Endothelial cell of umbilical vein (primary cell): ENCODE results near the gene PSMB2. TPM values are rescaled to one million over a fixed set of nuclear protein-coding genes. Genes with fewer than 3 reads are reported as not detected.

ENCODE experiments used
- BruUV-seq: library from RNA; stranded (reverse); fragments of 400-500 nt; replicated peaks from 2 replicates; lab custom pipeline; 2021; lab: Mats Ljungman, UMichigan
- CTCF ChIA-PET: fragments of 300-600, 350-600 bp; sonication (Branson Sonifier 250); formaldehyde crosslinking; loops from one replicate; lab custom pipeline; 2021; ENCODE audit warnings: antibody characterized with exemption, inconsistent platforms; lab: Charles Lee
- POLR2A ChIA-PET: fragments of 300-600, 350-600 bp; sonication (Branson Sonifier 250); formaldehyde crosslinking; loops from one replicate; lab custom pipeline; 2021; ENCODE audit warnings: antibody characterized with exemption, inconsistent platforms; lab: Charles Lee
- DNase-seq: peaks from one replicate; pipeline ENCODE4 v3.0.0-alpha.2; 2011; ENCODE audit warnings: low read depth, low spot score
- FAIRE-seq: peaks from 2 replicates; lab custom pipeline; 2011; peaks lifted over from hg19 to GRCh38; lab: Jason Lieb, UNC
- H2AFZ ChIP-seq: 2 replicates; pipeline ENCODE4 v1.6.0; 2012; ENCODE audit warnings: low read depth, low read length, control low read depth, inconsistent platforms
- H3K27ac ChIP-seq: 2 replicates; pipeline ENCODE4 v1.5.1; 2011; ENCODE audit warnings: low read depth, mild to moderate bottlenecking, control low read depth, low read length, moderate library complexity; ENCODE audit not compliant: insufficient read depth
- H3K27me3 ChIP-seq, 2 experiments: 2 replicates each; pipeline versions ENCODE4 v1.6.0 to v1.6.1; 2011; ENCODE audit warnings: low read length in 2 of 2, mixed read lengths in 1 of 2; ENCODE audit not compliant: control insufficient read depth in 2 of 2, insufficient read depth in 2 of 2
- H3K36me3 ChIP-seq, 2 experiments: 2 replicates in 1 of 2; 3 replicates in 1 of 2; pipeline ENCODE4 v1.5.1; 2011; ENCODE audit warnings: low read length in 2 of 2, mild to moderate bottlenecking in 1 of 2, moderate library complexity in 1 of 2; ENCODE audit not compliant: control insufficient read depth in 2 of 2, insufficient read depth in 2 of 2; ENCODE audit errors: extremely low read depth in 1 of 2
- H3K4me1 ChIP-seq: 3 replicates; pipeline ENCODE4 v1.5.1; 2011; ENCODE audit warnings: mild to moderate bottlenecking, low read length; ENCODE audit not compliant: control insufficient read depth, insufficient read depth; ENCODE audit errors: extremely low read depth
- H3K4me2 ChIP-seq: 2 replicates; pipeline ENCODE4 v1.6.1; 2011; ENCODE audit warnings: low read length, control low read depth, mixed read lengths; ENCODE audit not compliant: insufficient read depth
- H3K4me3 ChIP-seq, 3 experiments: fragments of 200-600 bp in 1 of 3; sonication (generic), shearing (Covaris generic) in 1 of 3; replicated peaks in 1 of 3; 2 replicates each; pipeline ENCODE4 v1.5.1; 2011 to 2016; ENCODE audit warnings: control low read depth in 3 of 3, low read length in 3 of 3, mild to moderate bottlenecking in 2 of 3, inconsistent platforms in 1 of 3, low read depth in 1 of 3, moderate library complexity in 1 of 3; ENCODE audit not compliant: insufficient read depth in 1 of 3
- H3K79me2 ChIP-seq: 2 replicates; pipeline ENCODE4 v1.6.0; 2012; ENCODE audit warnings: low read length, inconsistent platforms; ENCODE audit not compliant: control insufficient read depth, insufficient read depth
- H3K9ac ChIP-seq: replicated peaks from 2 replicates; pipeline ENCODE3; 2011; ENCODE audit warnings: low read length, control low read depth; ENCODE audit not compliant: insufficient read depth; ENCODE audit errors: extremely low read depth
- H3K9me1 ChIP-seq: replicated peaks from 3 replicates; pipeline ENCODE4 v1.6.0; 2011; ENCODE audit warnings: mild to moderate bottlenecking, low read length; ENCODE audit not compliant: control insufficient read depth, insufficient read depth; ENCODE audit errors: extremely low read depth
- H3K9me3 ChIP-seq: replicated peaks from 2 replicates; pipeline ENCODE4 v1.5.1; 2012; ENCODE audit warnings: low read length, inconsistent platforms; ENCODE audit not compliant: control insufficient read depth, insufficient read depth
- H4K20me1 ChIP-seq: replicated peaks from 2 replicates; pipeline ENCODE3; 2011; ENCODE audit warnings: mild to moderate bottlenecking, low read length; ENCODE audit not compliant: control insufficient read depth, insufficient read depth; ENCODE audit errors: extremely low read depth
- EZH2 ChIP-seq: IDR thresholded peaks from 2 replicates; pipeline ENCODE4 v1.6.1; 2012; ENCODE audit warnings: borderline replicate concordance, low read depth, mild to moderate bottlenecking, moderate library complexity, low read length, inconsistent platforms; ENCODE audit not compliant: severe bottlenecking
- FOS ChIP-seq: IDR thresholded peaks from 2 replicates; pipeline ENCODE4 v1.6.1; 2011; ENCODE audit warnings: mild to moderate bottlenecking, low read length, moderate library complexity, borderline replicate concordance; ENCODE audit not compliant: insufficient read depth
- GATA2 ChIP-seq: IDR thresholded peaks from 2 replicates; pipeline ENCODE4 v1.7.0; 2011; ENCODE audit warnings: low read depth, mild to moderate bottlenecking, moderate library complexity, mixed read lengths, low read length; ENCODE audit not compliant: insufficient read length, insufficient read depth
- JUN ChIP-seq: IDR thresholded peaks from 2 replicates; pipeline ENCODE4 v1.6.1; 2011; ENCODE audit warnings: borderline replicate concordance, low read depth; ENCODE audit not compliant: insufficient read length, insufficient read depth
- MYC ChIP-seq: IDR thresholded peaks from one replicate; pipeline ENCODE4 v1.6.1; 2011; ENCODE audit warnings: mild to moderate bottlenecking, low read depth, low read length
- POLR2A ChIP-seq: IDR thresholded peaks from 2 replicates; pipeline ENCODE4 v1.6.1; 2012; ENCODE audit warnings: low read depth, mild to moderate bottlenecking, control low read depth, low read length
- POLR2AphosphoS5 ChIP-seq: IDR thresholded peaks from 2 replicates; pipeline ENCODE4 v1.6.1; 2012; ENCODE audit warnings: low read depth, mild to moderate bottlenecking, control low read depth, low read length, moderate library complexity; ENCODE audit not compliant: insufficient read depth
- dilution Hi-C: fragments of 300-500 bp; cut with MboI; formaldehyde crosslinking; loops from one replicate; pipeline ENCODE4 v1.15.0; 2019; ENCODE audit warnings: low sequenced_read_pairs; ENCODE audit not compliant: extremely low pct_ligation_motif_present
- intact Hi-C: fragments of 100-400 bp; cut with micrococcal nuclease; formaldehyde crosslinking; loops from one replicate; pipeline ENCODE4 v1.10.0; 2022
- polyA plus RNA-seq, 4 experiments: library from polyadenylated mRNA; depleted of rRNA in 3 of 4; stranded (reverse) in 3 of 4; unstranded in 1 of 4; fragments of >200 nt; gene quantifications; 2 replicates each; pipeline versions ENCODE4 v1.2.1 to v1.2.3, GENCODE V29; 2011 to 2012; ENCODE audit warnings: missing spikeins in 1 of 4
- total RNA-seq: library from RNA; stranded (reverse); gene quantifications from 2 replicates; pipeline ENCODE4 v1.2.3, GENCODE V29; 2021
- TF ChIP-seq, protein P1 (sequence below): IDR thresholded peaks from 2 replicates; pipeline ENCODE4 v1.6.1; 2011; ENCODE audit not compliant: insufficient read depth, insufficient read length
- TF ChIP-seq, protein P2 (sequence below), 2 donors: IDR thresholded peaks; 1 replicate in 1 of 2; 2 replicates in 1 of 2; pipeline ENCODE4 v1.5.1; 2011; ENCODE audit warnings: low read length in 2 of 2, mild to moderate bottlenecking in 2 of 2, moderate library complexity in 2 of 2, control low read depth in 1 of 2, inconsistent platforms in 1 of 2, low read depth in 1 of 2; ENCODE audit not compliant: insufficient read depth in 1 of 2; ENCODE audit errors: extremely low read depth in 1 of 2

PSMB2 gene
- total and polyA plus RNA-seq, 2 donors (not counting 3 experiments of a cell fraction or from before 2014, with no cell fraction given), result 93.6 to 118 TPM

DNA sequence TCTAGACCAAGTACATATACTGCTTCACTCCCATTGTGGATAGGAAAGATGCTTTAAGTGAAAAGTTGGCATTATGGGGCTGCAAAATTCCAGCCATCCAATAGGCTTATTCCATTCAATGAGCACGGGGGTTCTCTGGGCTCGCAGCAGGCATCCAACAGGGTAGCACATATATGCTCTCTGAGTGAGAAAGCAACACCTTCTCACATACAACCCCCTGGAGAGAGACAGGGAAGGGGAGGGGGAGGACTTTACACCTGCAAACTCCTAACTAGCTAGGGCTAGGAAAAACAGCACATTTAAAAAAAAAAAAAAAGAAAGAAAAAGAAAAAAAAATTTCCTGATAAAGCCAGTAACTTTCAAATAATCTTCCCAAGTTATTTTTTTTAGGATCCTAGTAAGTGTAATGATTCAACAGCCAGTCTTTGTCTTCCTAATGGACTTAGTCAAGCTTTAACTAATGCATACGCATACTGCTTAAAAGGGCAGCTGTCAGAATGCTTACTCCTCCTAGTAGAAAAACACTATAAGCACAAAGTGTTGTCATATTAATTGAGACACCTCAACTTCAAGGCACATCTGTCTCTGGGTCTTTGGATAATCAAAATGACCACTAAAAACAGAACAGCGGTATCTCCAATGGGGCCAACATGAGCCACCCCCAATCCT lies 18.7 kb downstream of the PSMB2 start:
- ChIA-PET CTCF (no interaction called here), POLR2A (no interaction called here)
- intact Hi-C loops, result no loop called here
- no peaks in the 10 kb centered on the region for H3K9me1 ChIP-seq
- H4K20me1 ChIP-seq, result peaks cover 3% of the 10 kb centered on the region
- DNase-seq, result no peak
- dilution Hi-C loops, result no loop called here
- no peaks in the 10 kb centered on the region for H3K4me1 ChIP-seq
- BruUV-seq, result no TSS peak
- H3K79me2 ChIP-seq, result peaks cover 48% of the 10 kb centered on the region
- H3K9me3 ChIP-seq, result no peaks in the 10 kb centered on the region
- H3K4me2 ChIP-seq, result no peak overlapping the region
- no peak for TF ChIP-seq POLR2AphosphoS5
- no peak for TF ChIP-seq JUN
- no peak for TF ChIP-seq FOS
- TF ChIP-seq GATA2, result no peak
- TF ChIP-seq, protein P1, sequence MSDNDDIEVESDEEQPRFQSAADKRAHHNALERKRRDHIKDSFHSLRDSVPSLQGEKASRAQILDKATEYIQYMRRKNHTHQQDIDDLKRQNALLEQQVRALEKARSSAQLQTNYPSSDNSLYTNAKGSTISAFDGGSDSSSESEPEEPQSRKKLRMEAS, result no peak
- no peak for TF ChIP-seq MYC
- TF ChIP-seq, protein P2, sequence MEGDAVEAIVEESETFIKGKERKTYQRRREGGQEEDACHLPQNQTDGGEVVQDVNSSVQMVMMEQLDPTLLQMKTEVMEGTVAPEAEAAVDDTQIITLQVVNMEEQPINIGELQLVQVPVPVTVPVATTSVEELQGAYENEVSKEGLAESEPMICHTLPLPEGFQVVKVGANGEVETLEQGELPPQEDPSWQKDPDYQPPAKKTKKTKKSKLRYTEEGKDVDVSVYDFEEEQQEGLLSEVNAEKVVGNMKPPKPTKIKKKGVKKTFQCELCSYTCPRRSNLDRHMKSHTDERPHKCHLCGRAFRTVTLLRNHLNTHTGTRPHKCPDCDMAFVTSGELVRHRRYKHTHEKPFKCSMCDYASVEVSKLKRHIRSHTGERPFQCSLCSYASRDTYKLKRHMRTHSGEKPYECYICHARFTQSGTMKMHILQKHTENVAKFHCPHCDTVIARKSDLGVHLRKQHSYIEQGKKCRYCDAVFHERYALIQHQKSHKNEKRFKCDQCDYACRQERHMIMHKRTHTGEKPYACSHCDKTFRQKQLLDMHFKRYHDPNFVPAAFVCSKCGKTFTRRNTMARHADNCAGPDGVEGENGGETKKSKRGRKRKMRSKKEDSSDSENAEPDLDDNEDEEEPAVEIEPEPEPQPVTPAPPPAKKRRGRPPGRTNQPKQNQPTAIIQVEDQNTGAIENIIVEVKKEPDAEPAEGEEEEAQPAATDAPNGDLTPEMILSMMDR (IDR thresholded peaks at IDR 0.05; ENCODE audit: extremely low read depth in 1 of 2, insufficient read depth in 1 of 2, low read depth in 1 of 2, low read length in 2 of 2), result no peak
- no peak for TF ChIP-seq POLR2A
- no peak for TF ChIP-seq EZH2
- no peak overlapping the region for H3K4me3 ChIP-seq
- H2AFZ ChIP-seq, result no peak overlapping the region
- H3K27me3 ChIP-seq, result no peaks in the 10 kb centered on the region
- no peak overlapping the region for H3K9ac ChIP-seq
- FAIRE-seq, result no peak
- H3K36me3 ChIP-seq, result peaks cover 3 to 15% of the 10 kb centered on the region in 2 experiments
- no peak overlapping the region for H3K27ac ChIP-seq
